LNCaP clone FGC (cell line): ENCODE results near the gene FUT3.

Source experiments
- DNase-seq: peaks from one replicate; pipeline ENCODE4 v3.0.0-alpha.2; 2011; ENCODE audit warnings: low read depth
- H3K4me3 ChIP-seq: 2 replicates; pipeline ENCODE4 v1.5.1; 2011; ENCODE audit warnings: mild to moderate bottlenecking, low read depth, low read length, control low read depth
- CTCF ChIP-seq: IDR thresholded peaks from 2 replicates; pipeline ENCODE4 v1.5.1; 2012; ENCODE audit warnings: mild to moderate bottlenecking; ENCODE audit not compliant: control insufficient read depth, insufficient read depth; ENCODE audit errors: extremely low read depth

The FUT3 gene

DNA sequence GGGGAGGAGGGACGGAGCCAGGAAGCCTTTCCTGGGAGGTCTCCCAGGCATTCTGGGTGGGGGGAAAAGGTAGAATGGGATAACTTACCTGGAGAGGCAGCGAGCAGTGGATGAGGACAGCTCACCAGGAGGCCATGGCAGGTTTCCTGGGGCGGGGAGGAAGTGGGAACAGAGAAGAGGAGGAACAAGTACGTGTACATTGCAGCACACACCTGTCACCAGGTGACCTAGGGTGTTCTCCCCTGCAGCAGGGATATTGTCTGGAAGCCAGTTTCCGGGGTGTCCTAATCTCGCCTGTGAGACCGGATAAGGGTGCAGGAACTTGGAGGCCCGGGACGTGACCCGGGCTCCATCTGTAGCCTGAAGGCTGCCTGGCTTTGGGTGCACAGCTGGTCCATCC, at the start of gene FUT3:
Gene FUT3, minus strand, starts transcription at position 148 of the 400 bp plus-strand sequence.
- H3K4me3 ChIP-seq, result no peak within 1 kb of the TSS
- no peak for TF ChIP-seq CTCF
- no peak for DNase-seq

- DNase-seq, result no peak
- H3K4me3 ChIP-seq, result no peak overlapping the region
- TF ChIP-seq CTCF, result no peak
Measured at GRCh38 chr19:5900976-5901375, 49.7 kb upstream of the FUT3 start.

DNA sequence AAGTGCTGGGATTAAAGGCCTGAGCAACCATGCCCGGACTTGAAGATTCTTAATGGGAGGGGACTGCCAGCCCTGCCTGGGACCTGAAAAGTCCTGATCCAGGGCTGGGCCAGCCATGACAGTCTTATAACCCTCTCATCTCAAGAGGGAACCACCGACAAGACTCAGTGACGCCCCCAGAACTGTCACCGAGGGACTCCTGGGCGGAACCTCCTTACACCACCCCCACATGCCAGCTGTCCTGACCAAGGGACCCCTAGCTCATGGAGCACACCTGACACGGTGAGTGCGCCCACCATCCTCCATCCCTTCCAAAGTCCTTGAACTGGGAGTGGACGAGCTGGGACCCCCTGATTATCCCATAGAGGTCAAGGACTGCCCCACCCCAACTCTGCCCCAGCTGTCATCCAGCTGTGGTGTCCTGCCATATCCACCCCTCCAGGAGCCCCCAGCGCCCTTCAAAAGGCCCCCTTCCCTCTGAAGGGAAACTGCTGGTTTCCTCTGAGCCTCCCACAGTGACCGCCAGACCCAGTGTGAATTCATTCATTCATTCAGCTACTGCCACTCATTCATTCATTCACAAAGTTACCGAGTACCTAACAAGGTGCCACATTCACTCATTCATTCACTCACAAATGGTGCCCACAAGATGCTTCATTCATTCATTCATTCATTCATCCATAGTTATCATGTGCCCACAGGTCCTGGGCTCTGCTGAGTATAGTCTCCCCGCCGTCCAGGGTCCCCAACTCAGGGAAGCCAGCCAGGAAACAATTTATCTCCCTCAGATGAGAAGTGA, 48.7 kb upstream of the FUT3 start:
- no peak for TF ChIP-seq CTCF
- DNase-seq, result no peak
- no peak overlapping the region for H3K4me3 ChIP-seq

GRCh38 chr19:5897189-5897969, 46.1 kb upstream of the FUT3 start:
- no peak for DNase-seq
- no peak for TF ChIP-seq CTCF
- H3K4me3 ChIP-seq, result no peak overlapping the region

GRCh38 chr19:5896365-5897076, 45.3 kb upstream of the FUT3 start:
- no peak for TF ChIP-seq CTCF
- H3K4me3 ChIP-seq, result no peak overlapping the region
- no peak for DNase-seq

DNA sequence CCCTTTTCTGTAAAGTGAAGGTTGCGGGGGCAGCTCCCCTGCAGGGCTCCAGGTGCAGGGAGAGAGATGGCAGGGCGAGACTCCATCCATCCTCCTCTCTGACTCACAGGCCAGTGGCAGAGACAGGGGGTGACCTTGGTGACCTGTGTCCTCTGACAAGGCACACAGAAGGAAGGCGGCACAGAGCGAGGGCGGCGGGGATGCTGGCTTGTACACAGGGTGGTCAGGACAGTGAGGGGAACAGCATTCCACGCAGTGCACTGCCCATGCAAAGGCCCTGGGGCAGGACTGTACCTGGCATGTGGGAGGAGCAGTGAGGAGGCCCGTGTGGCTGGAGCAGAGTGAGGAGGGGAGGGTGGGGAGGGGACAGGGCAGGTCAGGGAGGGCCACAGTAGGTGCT, 44.6 kb upstream of the FUT3 start:
- no peak overlapping the region for H3K4me3 ChIP-seq
- no peak for DNase-seq
- TF ChIP-seq CTCF, result no peak
